Endothelial cell of umbilical vein (primary cell): Measurements from ENCODE around the gene COL17A1. TPM values are rescaled to one million over a fixed set of nuclear protein-coding genes. Genes with fewer than 3 reads are reported as not detected.

Experiments used
- BruUV-seq: library from RNA; stranded (reverse); fragments of 400-500 nt; replicated peaks from 2 replicates; lab custom pipeline; 2021; lab: Mats Ljungman, UMichigan
- CTCF ChIA-PET: fragments of 300-600, 350-600 bp; sonication (Branson Sonifier 250); formaldehyde crosslinking; loops from one replicate; lab custom pipeline; 2021; ENCODE audit warnings: antibody characterized with exemption, inconsistent platforms; lab: Charles Lee
- POLR2A ChIA-PET: fragments of 300-600, 350-600 bp; sonication (Branson Sonifier 250); formaldehyde crosslinking; loops from one replicate; lab custom pipeline; 2021; ENCODE audit warnings: antibody characterized with exemption, inconsistent platforms; lab: Charles Lee
- DNase-seq: peaks from one replicate; pipeline ENCODE4 v3.0.0-alpha.2; 2011; ENCODE audit warnings: low read depth, low spot score
- FAIRE-seq: peaks from 2 replicates; lab custom pipeline; 2011; peaks lifted over from hg19 to GRCh38; lab: Jason Lieb, UNC
- H2AFZ ChIP-seq: 2 replicates; pipeline ENCODE4 v1.6.0; 2012; ENCODE audit warnings: low read depth, low read length, control low read depth, inconsistent platforms
- H3K27ac ChIP-seq: 2 replicates; pipeline ENCODE4 v1.5.1; 2011; ENCODE audit warnings: low read depth, mild to moderate bottlenecking, control low read depth, low read length, moderate library complexity; ENCODE audit not compliant: insufficient read depth
- H3K27me3 ChIP-seq, 2 experiments: 2 replicates each; pipeline versions ENCODE4 v1.6.0 to v1.6.1; 2011; ENCODE audit warnings: low read length in 2 of 2, mixed read lengths in 1 of 2; ENCODE audit not compliant: control insufficient read depth in 2 of 2, insufficient read depth in 2 of 2
- H3K36me3 ChIP-seq, 2 experiments: 2 replicates in 1 of 2; 3 replicates in 1 of 2; pipeline ENCODE4 v1.5.1; 2011; ENCODE audit warnings: low read length in 2 of 2, mild to moderate bottlenecking in 1 of 2, moderate library complexity in 1 of 2; ENCODE audit not compliant: control insufficient read depth in 2 of 2, insufficient read depth in 2 of 2; ENCODE audit errors: extremely low read depth in 1 of 2
- H3K4me1 ChIP-seq: 3 replicates; pipeline ENCODE4 v1.5.1; 2011; ENCODE audit warnings: mild to moderate bottlenecking, low read length; ENCODE audit not compliant: control insufficient read depth, insufficient read depth; ENCODE audit errors: extremely low read depth
- H3K4me2 ChIP-seq: 2 replicates; pipeline ENCODE4 v1.6.1; 2011; ENCODE audit warnings: low read length, control low read depth, mixed read lengths; ENCODE audit not compliant: insufficient read depth
- H3K4me3 ChIP-seq, 3 experiments: fragments of 200-600 bp in 1 of 3; sonication (generic), shearing (Covaris generic) in 1 of 3; replicated peaks in 1 of 3; 2 replicates each; pipeline ENCODE4 v1.5.1; 2011 to 2016; ENCODE audit warnings: control low read depth in 3 of 3, low read length in 3 of 3, mild to moderate bottlenecking in 2 of 3, inconsistent platforms in 1 of 3, low read depth in 1 of 3, moderate library complexity in 1 of 3; ENCODE audit not compliant: insufficient read depth in 1 of 3
- H3K79me2 ChIP-seq: 2 replicates; pipeline ENCODE4 v1.6.0; 2012; ENCODE audit warnings: low read length, inconsistent platforms; ENCODE audit not compliant: control insufficient read depth, insufficient read depth
- H3K9ac ChIP-seq: replicated peaks from 2 replicates; pipeline ENCODE3; 2011; ENCODE audit warnings: low read length, control low read depth; ENCODE audit not compliant: insufficient read depth; ENCODE audit errors: extremely low read depth
- H3K9me1 ChIP-seq: replicated peaks from 3 replicates; pipeline ENCODE4 v1.6.0; 2011; ENCODE audit warnings: mild to moderate bottlenecking, low read length; ENCODE audit not compliant: control insufficient read depth, insufficient read depth; ENCODE audit errors: extremely low read depth
- H3K9me3 ChIP-seq: replicated peaks from 2 replicates; pipeline ENCODE4 v1.5.1; 2012; ENCODE audit warnings: low read length, inconsistent platforms; ENCODE audit not compliant: control insufficient read depth, insufficient read depth
- H4K20me1 ChIP-seq: replicated peaks from 2 replicates; pipeline ENCODE3; 2011; ENCODE audit warnings: mild to moderate bottlenecking, low read length; ENCODE audit not compliant: control insufficient read depth, insufficient read depth; ENCODE audit errors: extremely low read depth
- EZH2 ChIP-seq: IDR thresholded peaks from 2 replicates; pipeline ENCODE4 v1.6.1; 2012; ENCODE audit warnings: borderline replicate concordance, low read depth, mild to moderate bottlenecking, moderate library complexity, low read length, inconsistent platforms; ENCODE audit not compliant: severe bottlenecking
- FOS ChIP-seq: IDR thresholded peaks from 2 replicates; pipeline ENCODE4 v1.6.1; 2011; ENCODE audit warnings: mild to moderate bottlenecking, low read length, moderate library complexity, borderline replicate concordance; ENCODE audit not compliant: insufficient read depth
- GATA2 ChIP-seq: IDR thresholded peaks from 2 replicates; pipeline ENCODE4 v1.7.0; 2011; ENCODE audit warnings: low read depth, mild to moderate bottlenecking, moderate library complexity, mixed read lengths, low read length; ENCODE audit not compliant: insufficient read length, insufficient read depth
- JUN ChIP-seq: IDR thresholded peaks from 2 replicates; pipeline ENCODE4 v1.6.1; 2011; ENCODE audit warnings: borderline replicate concordance, low read depth; ENCODE audit not compliant: insufficient read length, insufficient read depth
- MYC ChIP-seq: IDR thresholded peaks from one replicate; pipeline ENCODE4 v1.6.1; 2011; ENCODE audit warnings: mild to moderate bottlenecking, low read depth, low read length
- POLR2A ChIP-seq: IDR thresholded peaks from 2 replicates; pipeline ENCODE4 v1.6.1; 2012; ENCODE audit warnings: low read depth, mild to moderate bottlenecking, control low read depth, low read length
- POLR2AphosphoS5 ChIP-seq: IDR thresholded peaks from 2 replicates; pipeline ENCODE4 v1.6.1; 2012; ENCODE audit warnings: low read depth, mild to moderate bottlenecking, control low read depth, low read length, moderate library complexity; ENCODE audit not compliant: insufficient read depth
- dilution Hi-C: fragments of 300-500 bp; cut with MboI; formaldehyde crosslinking; loops from one replicate; pipeline ENCODE4 v1.15.0; 2019; ENCODE audit warnings: low sequenced_read_pairs; ENCODE audit not compliant: extremely low pct_ligation_motif_present
- intact Hi-C: fragments of 100-400 bp; cut with micrococcal nuclease; formaldehyde crosslinking; loops from one replicate; pipeline ENCODE4 v1.10.0; 2022
- polyA plus RNA-seq, 4 experiments: library from polyadenylated mRNA; depleted of rRNA in 3 of 4; stranded (reverse) in 3 of 4; unstranded in 1 of 4; fragments of >200 nt; gene quantifications; 2 replicates each; pipeline versions ENCODE4 v1.2.1 to v1.2.3, GENCODE V29; 2011 to 2012; ENCODE audit warnings: missing spikeins in 1 of 4
- total RNA-seq: library from RNA; stranded (reverse); gene quantifications from 2 replicates; pipeline ENCODE4 v1.2.3, GENCODE V29; 2021
- TF ChIP-seq, protein P1 (sequence below), 2 donors: IDR thresholded peaks; 1 replicate in 1 of 2; 2 replicates in 1 of 2; pipeline ENCODE4 v1.5.1; 2011; ENCODE audit warnings: low read length in 2 of 2, mild to moderate bottlenecking in 2 of 2, moderate library complexity in 2 of 2, control low read depth in 1 of 2, inconsistent platforms in 1 of 2, low read depth in 1 of 2; ENCODE audit not compliant: insufficient read depth in 1 of 2; ENCODE audit errors: extremely low read depth in 1 of 2
- TF ChIP-seq, protein P2 (sequence below): IDR thresholded peaks from 2 replicates; pipeline ENCODE4 v1.6.1; 2011; ENCODE audit not compliant: insufficient read depth, insufficient read length

Gene COL17A1
- total and polyA plus RNA-seq, 2 donors (not counting 3 experiments of a cell fraction or from before 2014, with no cell fraction given): 0.57 to 1.3 TPM

DNA sequence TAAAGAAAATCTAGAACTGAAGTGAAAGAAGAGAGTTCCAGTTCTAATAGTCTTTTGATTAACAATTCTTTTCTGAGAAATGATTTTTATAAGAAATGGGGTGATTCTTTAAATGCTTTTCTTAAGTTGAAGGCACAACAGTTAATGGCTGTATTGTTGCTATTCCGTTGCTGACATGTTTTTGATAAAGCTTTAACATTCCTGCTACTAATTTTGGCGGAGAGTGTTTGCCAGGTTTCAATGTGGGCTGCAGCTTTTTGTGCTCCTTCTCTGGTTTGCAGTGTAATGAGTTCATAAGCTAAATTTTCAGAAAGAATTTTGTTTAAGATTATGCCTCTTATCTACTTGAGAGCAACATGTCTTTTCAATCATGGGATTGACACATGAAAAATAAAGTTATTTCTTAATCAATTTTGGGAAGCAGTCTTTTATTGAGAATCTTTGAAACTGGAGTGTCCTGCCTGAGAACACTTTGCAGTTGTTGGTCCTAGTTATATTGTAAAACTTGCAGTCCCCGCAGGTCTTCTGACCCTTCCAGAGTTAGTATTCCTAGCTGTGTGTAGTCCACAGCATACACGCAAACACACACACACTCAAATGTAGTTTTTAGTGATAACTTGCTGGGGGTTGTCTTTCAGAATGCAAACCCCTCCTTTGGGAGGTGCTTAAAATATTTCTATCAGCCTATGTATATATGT, 56.7 kb downstream of the COL17A1 start:
- no TSS peak for BruUV-seq
- Histone ChIP-seq H3K79me2 (no peaks in the 10 kb centered on the region), H3K36me3 (peaks cover 3 to 4% of the 10 kb centered on the region in 2 experiments), H3K27ac (no peak overlapping the region), H3K4me1 (peaks cover 9% of the 10 kb centered on the region), H3K9me3 (no peaks in the 10 kb centered on the region), H4K20me1 (no peaks in the 10 kb centered on the region), H3K4me2 (no peak overlapping the region), H3K27me3 (no peaks in the 10 kb centered on the region), H3K4me3 (no peak overlapping the region), H2AFZ (no peak overlapping the region), H3K9ac (no peak overlapping the region), H3K9me1 (no peaks in the 10 kb centered on the region)
- DNase-seq (no peak), FAIRE-seq (no peak)
- ChIA-PET CTCF (interaction anchor here (0.6 to 2.7 kb wide), 8 partner anchors 11 to 141 kb away, joined by 3 to 16 read pairs (median 4); partner anchors contain the start of gene SFR1), POLR2A (no interaction called here)
- intact Hi-C loops: no loop called here
- TF ChIP-seq FOS (no peak), POLR2AphosphoS5 (no peak), JUN (no peak), GATA2 (no peak), MYC (no peak), POLR2A (no peak), EZH2 (no peak)
- TF ChIP-seq, protein P1, sequence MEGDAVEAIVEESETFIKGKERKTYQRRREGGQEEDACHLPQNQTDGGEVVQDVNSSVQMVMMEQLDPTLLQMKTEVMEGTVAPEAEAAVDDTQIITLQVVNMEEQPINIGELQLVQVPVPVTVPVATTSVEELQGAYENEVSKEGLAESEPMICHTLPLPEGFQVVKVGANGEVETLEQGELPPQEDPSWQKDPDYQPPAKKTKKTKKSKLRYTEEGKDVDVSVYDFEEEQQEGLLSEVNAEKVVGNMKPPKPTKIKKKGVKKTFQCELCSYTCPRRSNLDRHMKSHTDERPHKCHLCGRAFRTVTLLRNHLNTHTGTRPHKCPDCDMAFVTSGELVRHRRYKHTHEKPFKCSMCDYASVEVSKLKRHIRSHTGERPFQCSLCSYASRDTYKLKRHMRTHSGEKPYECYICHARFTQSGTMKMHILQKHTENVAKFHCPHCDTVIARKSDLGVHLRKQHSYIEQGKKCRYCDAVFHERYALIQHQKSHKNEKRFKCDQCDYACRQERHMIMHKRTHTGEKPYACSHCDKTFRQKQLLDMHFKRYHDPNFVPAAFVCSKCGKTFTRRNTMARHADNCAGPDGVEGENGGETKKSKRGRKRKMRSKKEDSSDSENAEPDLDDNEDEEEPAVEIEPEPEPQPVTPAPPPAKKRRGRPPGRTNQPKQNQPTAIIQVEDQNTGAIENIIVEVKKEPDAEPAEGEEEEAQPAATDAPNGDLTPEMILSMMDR (IDR thresholded peaks at IDR 0.05; ENCODE audit: extremely low read depth in 1 of 2, insufficient read depth in 1 of 2, low read depth in 1 of 2, low read length in 2 of 2): no peak
- TF ChIP-seq, protein P2, sequence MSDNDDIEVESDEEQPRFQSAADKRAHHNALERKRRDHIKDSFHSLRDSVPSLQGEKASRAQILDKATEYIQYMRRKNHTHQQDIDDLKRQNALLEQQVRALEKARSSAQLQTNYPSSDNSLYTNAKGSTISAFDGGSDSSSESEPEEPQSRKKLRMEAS: no peak
- dilution Hi-C loops: no loop called here
